GM21717 (cell line): ENCODE measurements around the gene OR10H5.
A peak's percentile ranks its signal among the peaks of the same experiment; 100 is the strongest.
"Not testable (repeated sequence)": the region's sequence is repeated elsewhere in the genome, so short reads cannot be mapped to it uniquely, and the experiment has no call there.

Experiments
- ATAC-seq: cut with Tn5 transposase; IDR thresholded peaks from one replicate; pipeline ENCODE4 v1.9.1; 2021; ENCODE audit warnings: mild to moderate bottlenecking, moderate library complexity; ENCODE audit not compliant: unreplicated experiment

Gene OR10H5

GRCh38 chr19:15810335-15810734 is 22.9 kb downstream of the OR10H5 start:
- no peak for ATAC-seq

GRCh38 chr19:15811476-15811875 is 24.0 kb downstream of the OR10H5 start:
- no peak for ATAC-seq

GRCh38 chr19:15812060-15812722 is 24.7 kb downstream of the OR10H5 start:
- ATAC-seq: no peak

- ATAC-seq: no peak
These were observed 26.5 kb downstream of the OR10H5 start for GRCh38 chr19:15813916-15814315.

- ATAC-seq: no peak
These were observed 27.8 kb downstream of the OR10H5 start, which contains the start of gene OR10H1 for GRCh38 chr19:15815306-15815705. OR10H1 (minus strand) TSS chr19:15815664; CDS start chr19:15808037, 7,627 bp downstream.

- no peak for ATAC-seq
These were observed 33.2 kb downstream of the OR10H5 start for GRCh38 chr19:15820646-15821045.

GRCh38 chr19:15825753-15826152 is 38.3 kb downstream of the OR10H5 start:
- no peak for ATAC-seq

- ATAC-seq: no peak
These were observed 40.7 kb downstream of the OR10H5 start for GRCh38 chr19:15828121-15828610.

GRCh38 chr19:15828611-15829305 is 41.3 kb downstream of the OR10H5 start:
- not testable (repeated sequence) for ATAC-seq

GRCh38 chr19:15829306-15829698 is 41.8 kb downstream of the OR10H5 start:
- no peak for ATAC-seq

GRCh38 chr19:15829786-15830185 is 42.3 kb downstream of the OR10H5 start:
- ATAC-seq: no peak

- no peak for ATAC-seq
These were observed 44.2 kb downstream of the OR10H5 start for GRCh38 chr19:15831626-15832025.

- not testable (repeated sequence) for ATAC-seq
These were observed 46.8 kb downstream of the OR10H5 start for GRCh38 chr19:15834232-15834631.

GRCh38 chr19:15835565-15836329 is 48.3 kb downstream of the OR10H5 start:
- not testable (repeated sequence) for ATAC-seq

GRCh38 chr19:15836330-15837220 is 49.1 kb downstream of the OR10H5 start:
- peak; percentile 92 for ATAC-seq

GRCh38 chr19:15837221-15837731 is 49.8 kb downstream of the OR10H5 start:
- no peak for ATAC-seq

GRCh38 chr19:15838351-15838750 is 50.9 kb downstream of the OR10H5 start:
- ATAC-seq: no peak

GRCh38 chr19:15839888-15840287 is 52.4 kb downstream of the OR10H5 start:
- not testable (repeated sequence) for ATAC-seq

- no peak for ATAC-seq
These were observed 53.4 kb downstream of the OR10H5 start for GRCh38 chr19:15840833-15841232.

GRCh38 chr19:15841875-15842569 is 54.6 kb downstream of the OR10H5 start:
- no peak for ATAC-seq
